ENCODE data around the gene STX16. TPM values are rescaled to one million over a fixed set of nuclear protein-coding genes. Genes with fewer than 3 reads are reported as not detected.

STX16 gene
- total RNA-seq, 3 donors from 2014 or later = 42.2 to 70.4 (median 43.1) TPM

Other genes with a start within 250 kb of the STX16 start
- gene APCDD1L, start 135.9 kb upstream of the STX16 start, total RNA-seq = under 1 TPM; 0.23 to 0.57 (median 0.29) TPM
- 10 to 100 TPM; 26.8 to 41.6 (median 30.8) TPM for gene NPEPL1, start 41.5 kb downstream of the STX16 start, total RNA-seq
- 1 to 10 TPM in 2 of 3 donors, under 1 TPM in 1; 0.54 to 1.4 (median 1.0) TPM for gene GNAS-AS1, start 199.6 kb downstream of the STX16 start, total RNA-seq
- 100 to 1,000 TPM; 583 to 659 (median 632) TPM for gene GNAS, start 201.4 kb downstream of the STX16 start, total RNA-seq